ENCODE results near the gene CPNE4.

GRCh38 chr3:131605916-131606315 is 428.9 kb downstream of the CPNE4 start:
- TF ChIP-seq POLR2A (IDR thresholded peaks at IDR 0.05; ENCODE audit: low read depth, low read length) (no peak), PAX5 (IDR thresholded peaks at IDR 0.05; ENCODE audit: insufficient read depth, low read length, severe bottlenecking) (no peak), POLR2AphosphoS5 (IDR thresholded peaks at IDR 0.05; ENCODE audit: low read depth, low read length) (no peak), TAF1 (IDR thresholded peaks at IDR 0.05; ENCODE audit: low read depth, low read length) (no peak)

Measured in GM12891 (cell line).